GM12865 (cell line): ENCODE results near the gene FCRL2.
"Not testable (repeated sequence)": the region's sequence is repeated elsewhere in the genome, so short reads cannot be mapped to it uniquely, and the experiment has no call there.

Experiments used
- DNase-seq: peaks from one replicate; pipeline ENCODE4 v3.0.0; 2010; ENCODE audit warnings: low read depth
- H3K4me3 ChIP-seq: 2 replicates; pipeline ENCODE4 v1.5.1; 2011; ENCODE audit warnings: mild to moderate bottlenecking, low read depth, low read length, control low read depth
- TF ChIP-seq, protein P1 (sequence below): IDR thresholded peaks from 2 replicates; pipeline ENCODE4 v1.5.1; 2011; ENCODE audit warnings: low read length, control low read depth, low read depth, inconsistent platforms; ENCODE audit not compliant: insufficient read depth; ENCODE audit errors: missing control alignments

FCRL2 gene

DNA sequence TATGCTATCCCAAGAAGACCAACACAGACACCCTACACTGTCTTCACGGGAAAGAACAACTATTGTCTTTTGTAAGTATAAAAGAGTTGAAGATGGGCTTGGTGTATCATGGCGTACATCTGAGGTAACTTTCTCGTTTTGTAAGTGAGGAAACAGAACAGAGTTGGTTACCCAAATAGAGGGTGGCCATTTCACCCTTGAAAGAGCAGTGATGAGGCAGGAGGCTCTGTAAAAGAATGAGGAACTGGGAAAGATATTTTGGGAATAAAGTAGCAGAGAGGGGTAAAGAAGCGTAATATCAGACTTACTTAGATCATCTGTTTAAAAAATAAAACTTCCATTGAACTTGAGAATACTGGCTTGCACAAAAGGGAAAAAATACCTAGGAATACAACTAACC is 18.9 kb downstream of the FCRL2 start:
- TF ChIP-seq, protein P1, sequence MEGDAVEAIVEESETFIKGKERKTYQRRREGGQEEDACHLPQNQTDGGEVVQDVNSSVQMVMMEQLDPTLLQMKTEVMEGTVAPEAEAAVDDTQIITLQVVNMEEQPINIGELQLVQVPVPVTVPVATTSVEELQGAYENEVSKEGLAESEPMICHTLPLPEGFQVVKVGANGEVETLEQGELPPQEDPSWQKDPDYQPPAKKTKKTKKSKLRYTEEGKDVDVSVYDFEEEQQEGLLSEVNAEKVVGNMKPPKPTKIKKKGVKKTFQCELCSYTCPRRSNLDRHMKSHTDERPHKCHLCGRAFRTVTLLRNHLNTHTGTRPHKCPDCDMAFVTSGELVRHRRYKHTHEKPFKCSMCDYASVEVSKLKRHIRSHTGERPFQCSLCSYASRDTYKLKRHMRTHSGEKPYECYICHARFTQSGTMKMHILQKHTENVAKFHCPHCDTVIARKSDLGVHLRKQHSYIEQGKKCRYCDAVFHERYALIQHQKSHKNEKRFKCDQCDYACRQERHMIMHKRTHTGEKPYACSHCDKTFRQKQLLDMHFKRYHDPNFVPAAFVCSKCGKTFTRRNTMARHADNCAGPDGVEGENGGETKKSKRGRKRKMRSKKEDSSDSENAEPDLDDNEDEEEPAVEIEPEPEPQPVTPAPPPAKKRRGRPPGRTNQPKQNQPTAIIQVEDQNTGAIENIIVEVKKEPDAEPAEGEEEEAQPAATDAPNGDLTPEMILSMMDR = no peak

DNA sequence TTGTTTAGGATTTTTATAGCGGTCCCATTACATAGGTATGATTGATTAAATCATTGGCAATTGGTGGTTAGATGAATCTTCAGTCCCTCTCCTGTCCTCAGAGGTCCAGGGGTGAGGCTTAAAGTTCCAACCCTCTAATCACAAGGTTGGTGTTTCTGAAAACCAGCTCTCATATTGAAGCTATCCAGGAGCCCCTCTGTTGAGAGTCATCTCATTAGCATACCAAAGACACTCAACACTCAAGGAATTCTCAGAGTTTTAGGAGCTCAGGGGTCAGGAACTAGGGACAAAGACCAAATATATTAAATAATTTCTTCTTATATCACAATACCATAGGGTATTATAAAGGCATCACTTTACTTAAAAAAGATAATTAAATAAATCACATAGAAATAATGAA is 23.3 kb downstream of the FCRL2 start:
- no peak overlapping the region for H3K4me3 ChIP-seq
- TF ChIP-seq, protein P1 = no peak
- no peak for DNase-seq

More for the DNA sequence above, 18.9 kb downstream of the FCRL2 start:
- DNase-seq = no peak
- no peak overlapping the region for H3K4me3 ChIP-seq

DNA sequence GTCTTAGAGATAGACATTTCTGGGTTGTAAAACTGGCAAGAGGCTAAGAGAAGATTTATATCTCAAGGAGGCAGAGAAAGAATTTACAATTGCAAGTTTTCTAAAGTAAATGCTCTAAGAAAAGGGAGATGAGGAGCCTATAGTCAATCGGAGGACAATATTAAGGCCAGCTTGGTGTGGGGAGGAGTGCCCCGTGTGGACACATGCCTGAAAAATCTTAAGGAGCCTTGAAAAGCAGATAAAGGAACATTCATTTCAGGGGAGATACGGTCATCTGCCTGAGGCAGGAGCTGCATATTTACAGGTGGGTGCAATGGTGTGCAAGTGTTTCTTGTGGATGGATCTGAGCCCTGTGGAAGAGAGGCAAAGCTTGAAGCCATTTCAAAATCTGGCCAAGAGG is 25.6 kb downstream of the FCRL2 start:
- H3K4me3 ChIP-seq = no peak overlapping the region
- no peak for DNase-seq
- TF ChIP-seq, protein P1 = peak; percentile 2

DNA sequence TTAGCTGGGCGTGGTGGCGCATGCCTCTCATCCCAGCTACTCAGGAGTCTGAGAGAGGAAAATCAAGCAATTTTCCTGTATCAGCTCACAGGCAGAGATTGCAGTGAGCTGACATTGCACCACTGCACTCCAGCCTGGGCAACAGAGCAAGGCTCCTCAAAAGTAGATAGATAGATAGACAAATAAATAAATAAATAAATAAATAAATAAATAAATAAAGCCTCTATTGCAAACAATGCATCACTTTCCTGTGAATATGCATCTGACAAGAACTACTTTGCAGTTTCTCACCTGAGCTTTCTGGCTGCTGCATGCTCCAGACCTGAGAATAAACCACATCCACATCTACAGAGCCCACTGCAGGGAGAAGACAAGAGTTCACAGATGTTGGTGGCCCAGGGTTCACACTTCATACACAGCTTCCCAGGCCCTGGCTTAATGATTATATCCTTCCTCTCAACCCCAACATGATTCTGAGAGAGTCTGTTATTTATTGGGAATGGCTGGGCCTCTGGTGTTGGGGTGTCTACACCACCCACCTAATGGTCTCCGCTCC is 28.6 kb downstream of the FCRL2 start:
- TF ChIP-seq, protein P1 = no peak

DNA sequence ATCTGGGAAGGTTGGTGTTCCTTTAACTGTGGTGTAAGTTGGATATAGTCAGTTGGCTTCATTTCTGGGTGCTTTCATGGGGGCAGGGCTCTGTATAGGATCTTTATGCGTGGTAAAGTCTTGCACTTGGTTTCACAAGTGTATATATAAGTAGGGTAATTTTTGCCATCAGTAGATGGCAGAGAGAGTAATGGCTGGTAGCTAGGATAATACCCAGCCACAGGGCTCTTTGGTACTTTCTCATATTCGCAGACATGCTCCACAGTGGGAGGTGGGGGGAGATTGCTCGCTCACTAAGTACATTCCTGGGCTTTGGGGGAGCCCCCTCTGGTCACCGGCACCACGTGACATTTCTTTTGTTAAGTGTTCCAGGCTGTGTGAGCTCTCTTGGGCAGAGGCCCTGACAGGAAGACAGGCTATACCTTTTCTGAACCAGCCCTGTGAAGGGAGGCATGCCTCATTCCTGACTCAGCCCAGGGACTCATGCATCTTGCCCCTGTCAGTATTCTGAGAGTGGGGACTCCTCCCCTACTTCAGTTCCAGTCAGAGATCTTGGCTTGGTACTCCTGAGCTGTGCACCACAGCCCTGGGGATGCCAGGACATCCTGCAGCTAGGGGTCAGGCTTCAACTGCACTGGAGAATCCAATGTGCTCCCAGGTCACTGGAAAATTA is 37.6 kb downstream of the FCRL2 start:
- H3K4me3 ChIP-seq = no peak overlapping the region
- DNase-seq = no peak
- TF ChIP-seq, protein P1 = no peak

More for the DNA sequence above, 28.6 kb downstream of the FCRL2 start:
- no peak for DNase-seq
- H3K4me3 ChIP-seq = no peak overlapping the region

DNA sequence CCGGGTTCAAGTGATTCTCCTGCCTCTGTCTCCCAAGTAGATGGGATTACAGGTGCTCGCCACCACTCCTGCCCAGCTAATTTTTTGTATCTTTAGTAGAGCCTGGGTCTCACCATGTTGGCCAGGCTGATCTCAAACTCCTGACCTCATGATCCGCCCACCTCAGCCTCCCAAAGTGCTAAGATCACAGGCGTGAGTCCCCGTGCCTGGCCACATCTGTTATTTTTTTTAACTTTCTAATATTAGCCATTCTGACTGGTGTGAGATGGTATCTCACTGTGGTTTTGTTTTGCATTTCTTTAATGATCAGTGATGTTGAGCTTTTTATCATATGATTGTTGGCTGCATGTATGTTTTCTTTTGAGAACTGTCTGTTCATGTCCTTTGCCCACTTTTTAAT is 40.9 kb downstream of the FCRL2 start:
- not testable (repeated sequence) for H3K4me3 ChIP-seq, DNase-seq

DNA sequence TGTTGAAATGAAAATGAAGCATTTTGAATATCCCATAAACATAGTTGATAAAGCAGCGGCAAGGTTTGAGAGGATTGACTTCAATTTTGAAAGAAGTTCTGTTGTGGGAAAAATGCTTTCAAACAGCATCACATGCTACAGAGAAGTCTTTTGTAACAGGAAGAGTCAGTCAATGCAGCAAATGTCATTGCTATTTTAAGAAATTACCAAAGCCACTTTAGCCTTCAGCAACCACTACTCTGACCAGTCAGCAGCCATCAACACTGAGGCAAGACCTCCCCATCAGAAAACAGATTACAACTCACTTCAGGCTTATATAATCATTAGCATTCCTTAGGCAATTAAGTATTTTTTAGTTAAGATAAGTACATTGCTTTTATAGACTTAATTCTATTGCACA is 42.6 kb downstream of the FCRL2 start:
- peak; percentile 15 for DNase-seq
- H3K4me3 ChIP-seq = no peak overlapping the region
- TF ChIP-seq, protein P1 = no peak
